Nephron (organoid): ENCODE results near the gene ZFTA.
A peak's percentile ranks its signal among the peaks of the same experiment; 100 is the strongest.

ENCODE experiments used
- H3K27ac Mint-ChIP-seq, 3 experiments: 2 replicates each; pipeline ENCODE4 v1.8.0; 2020; ENCODE audit warnings: mixed read lengths in 3 of 3, mild to moderate bottlenecking in 2 of 3, moderate library complexity in 1 of 3
- H3K27me3 Mint-ChIP-seq: 2 replicates; pipeline ENCODE4 v1.8.0; 2021; ENCODE audit warnings: low read depth, mild to moderate bottlenecking, moderate library complexity, mixed read lengths
- H3K36me3 Mint-ChIP-seq: 2 replicates; pipeline ENCODE4 v1.8.0; 2020; ENCODE audit warnings: low read depth, mixed read lengths
- H3K4me1 Mint-ChIP-seq: 2 replicates; pipeline ENCODE4 v1.8.0; 2020; ENCODE audit warnings: mixed read lengths
- H3K4me3 Mint-ChIP-seq, 3 experiments: 2 replicates each; pipeline ENCODE4 v1.8.0; 2020; ENCODE audit warnings: mild to moderate bottlenecking in 3 of 3, mixed read lengths in 3 of 3, moderate library complexity in 2 of 3
- H3K9me3 Mint-ChIP-seq: 2 replicates; pipeline ENCODE4 v1.8.0; 2020; ENCODE audit warnings: mixed read lengths
- CTCF ChIP-seq, 3 experiments: fragments of 200-600 bp; sonication (generic); IDR thresholded peaks; one replicate each; pipeline ENCODE4 v1.5.0; 2021; ENCODE audit warnings: antibody characterized with exemption in 3 of 3; ENCODE audit not compliant: unreplicated experiment in 3 of 3

ZFTA gene

GRCh38 chr11:63802637-63803414, 34.3 kb upstream of the ZFTA start:
- peaks cover 3% of the 10 kb centered on the region for H3K27me3 Mint-ChIP-seq
- no peaks in the 10 kb centered on the region for H3K36me3 Mint-ChIP-seq
- no peak overlapping the region for H3K4me3 Mint-ChIP-seq
- H3K9me3 Mint-ChIP-seq = peaks cover 4% of the 10 kb centered on the region
- H3K27ac Mint-ChIP-seq = no peak overlapping the region
- no peaks in the 10 kb centered on the region for H3K4me1 Mint-ChIP-seq
- TF ChIP-seq CTCF (IDR thresholded peaks at IDR 0.05; ENCODE audit: unreplicated experiment in 3 of 3) = no peak

- peaks cover 4% of the 10 kb centered on the region for H3K9me3 Mint-ChIP-seq
- TF ChIP-seq CTCF (IDR thresholded peaks at IDR 0.05; ENCODE audit: unreplicated experiment in 3 of 3) = no peak
- H3K27me3 Mint-ChIP-seq = peaks cover 3% of the 10 kb centered on the region
- no peaks in the 10 kb centered on the region for H3K36me3 Mint-ChIP-seq
- H3K4me1 Mint-ChIP-seq = no peaks in the 10 kb centered on the region
- no peak overlapping the region for H3K27ac Mint-ChIP-seq
- no peak overlapping the region for H3K4me3 Mint-ChIP-seq
These were observed 32.3 kb upstream of the ZFTA start for GRCh38 chr11:63800921-63801320.

DNA sequence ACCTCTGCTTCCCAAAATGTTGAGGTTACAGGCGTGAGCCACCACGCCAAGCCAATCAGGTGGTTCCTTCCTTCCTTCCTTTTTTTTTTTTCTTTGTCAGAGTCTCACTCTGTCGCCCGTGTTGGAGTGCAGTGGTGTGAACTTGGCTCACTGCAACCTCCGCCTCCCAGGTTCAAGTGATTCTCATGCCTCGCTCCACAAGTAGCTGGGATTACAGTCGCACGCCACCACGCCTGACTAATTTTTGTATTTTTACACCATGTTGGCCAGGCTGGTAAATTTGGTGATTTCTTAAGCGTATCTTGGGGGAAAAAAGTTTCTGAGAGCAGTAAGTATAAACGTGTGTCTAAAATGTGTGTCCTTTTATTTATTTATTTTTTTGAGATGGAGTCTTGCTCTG, 26.5 kb upstream of the ZFTA start:
- Mint-ChIP-seq H3K9me3 (peaks cover 7% of the 10 kb centered on the region), H3K27me3 (peaks cover 8% of the 10 kb centered on the region), H3K27ac (no peak overlapping the region), H3K36me3 (no peaks in the 10 kb centered on the region), H3K4me1 (no peaks in the 10 kb centered on the region), H3K4me3 (no peak overlapping the region)
- no peak for TF ChIP-seq CTCF (IDR thresholded peaks at IDR 0.05; ENCODE audit: unreplicated experiment in 3 of 3)

DNA sequence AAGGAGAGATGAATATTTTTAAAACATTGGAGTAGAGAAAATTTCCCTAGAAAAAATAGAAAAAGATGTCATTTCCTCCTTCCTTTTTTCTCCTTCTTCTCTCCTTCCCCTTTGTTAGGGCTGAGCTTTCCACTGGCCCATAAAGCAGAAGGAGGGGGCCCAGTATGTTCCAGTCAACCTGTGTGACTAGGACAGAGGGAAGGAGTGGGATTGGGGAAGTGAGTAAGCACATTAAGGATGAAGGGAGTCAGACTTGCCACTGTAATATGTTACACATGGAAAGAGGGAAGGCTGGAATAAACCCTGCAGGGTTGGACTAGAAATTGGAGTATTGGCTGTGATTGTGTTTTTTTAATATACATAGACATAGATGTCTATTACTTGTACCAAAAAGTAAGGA, 24.6 kb upstream of the ZFTA start:
- no peak overlapping the region for H3K4me3 Mint-ChIP-seq
- no peaks in the 10 kb centered on the region for H3K4me1 Mint-ChIP-seq
- H3K36me3 Mint-ChIP-seq = no peaks in the 10 kb centered on the region
- H3K9me3 Mint-ChIP-seq = peaks cover 5% of the 10 kb centered on the region
- peaks cover 7% of the 10 kb centered on the region for H3K27me3 Mint-ChIP-seq
- TF ChIP-seq CTCF (IDR thresholded peaks at IDR 0.05; ENCODE audit: unreplicated experiment in 3 of 3) = no peak
- no peak overlapping the region for H3K27ac Mint-ChIP-seq

DNA sequence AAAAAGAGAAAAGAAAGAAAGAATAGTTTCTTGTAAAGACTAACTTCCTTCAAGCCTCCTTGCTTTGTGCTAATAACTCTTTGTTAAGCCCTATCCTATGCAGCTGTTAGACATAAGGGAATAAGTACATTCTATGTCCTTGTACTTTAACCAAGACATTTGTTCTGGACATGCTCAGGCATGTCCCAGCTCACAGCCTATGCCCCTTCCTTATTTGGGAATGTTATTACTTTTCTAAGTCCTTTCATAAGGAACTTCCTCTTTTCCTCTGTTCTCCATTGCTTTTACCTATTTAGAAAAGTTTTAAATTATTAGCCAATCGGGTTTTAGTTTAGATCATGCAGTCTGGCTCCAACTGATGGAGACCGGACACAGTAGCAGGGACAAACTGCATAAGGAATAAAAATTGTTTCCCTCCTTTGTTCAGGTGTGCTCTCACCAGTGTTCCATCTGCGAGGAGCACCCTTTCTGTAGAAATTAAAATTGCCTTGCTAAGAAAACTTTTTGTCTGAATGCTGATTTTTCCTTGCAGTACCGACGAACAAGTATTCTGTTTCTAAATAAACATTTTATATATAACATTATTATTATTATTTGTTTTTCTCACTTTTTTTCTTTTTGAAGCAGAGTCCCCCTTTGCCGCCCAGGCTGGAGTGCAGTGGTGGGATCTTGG, 23.1 kb upstream of the ZFTA start:
- H3K36me3 Mint-ChIP-seq = no peaks in the 10 kb centered on the region
- H3K4me3 Mint-ChIP-seq = no peak overlapping the region
- H3K4me1 Mint-ChIP-seq = no peaks in the 10 kb centered on the region
- H3K9me3 Mint-ChIP-seq = peaks cover 3% of the 10 kb centered on the region
- no peak for TF ChIP-seq CTCF (IDR thresholded peaks at IDR 0.05; ENCODE audit: unreplicated experiment in 3 of 3)
- H3K27me3 Mint-ChIP-seq = peaks cover 5% of the 10 kb centered on the region
- peak overlapping the region in 2 of 3 experiments; percentile 40 to 43 for H3K27ac Mint-ChIP-seq
